CD14-positive monocyte (primary cell): ENCODE results near the gene SECTM1. TPM values are rescaled to one million over a fixed set of nuclear protein-coding genes. Genes with fewer than 3 reads are reported as not detected.

Source experiments
- DNase-seq, 3 donors: peaks; one replicate each; pipeline ENCODE4 v3.0.0-alpha.2; 2011 to 2022
- H2AFZ ChIP-seq: 2 replicates; pipeline ENCODE4 v1.6.0; 2012; ENCODE audit warnings: mild to moderate bottlenecking, low read depth, low read length, inconsistent platforms; ENCODE audit not compliant: insufficient read depth, poor library complexity, severe bottlenecking
- H3K27ac ChIP-seq, 2 donors: 1 replicate in 1 of 2; 2 replicates in 1 of 2; pipeline ENCODE4 v1.5.1; 2012 to 2013; ENCODE audit warnings: low read length in 2 of 2, control low read depth in 1 of 2, inconsistent platforms in 1 of 2, low read depth in 1 of 2, mild to moderate bottlenecking in 1 of 2
- H3K27me3 ChIP-seq, 2 donors: one replicate each; pipeline versions ENCODE4 v1.6.0 to v1.6.1; 2011 to 2013; ENCODE audit warnings: low read length in 2 of 2; ENCODE audit not compliant: control insufficient read depth in 2 of 2, insufficient read depth in 2 of 2
- H3K36me3 ChIP-seq, 2 donors: replicated peaks in 1 of 2; 1 replicate in 1 of 2; 2 replicates in 1 of 2; pipeline versions ENCODE4 v1.5.1 to v1.6.1; 2012 to 2013; ENCODE audit warnings: low read length in 2 of 2, control low read depth in 1 of 2, inconsistent platforms in 1 of 2, mild to moderate bottlenecking in 1 of 2; ENCODE audit not compliant: insufficient read depth in 2 of 2, control insufficient read depth in 1 of 2
- H3K4me1 ChIP-seq, 2 donors: 1 replicate in 1 of 2; 2 replicates in 1 of 2; pipeline versions ENCODE4 v1.5.1 to v1.6.1; 2012 to 2013; ENCODE audit warnings: low read length in 2 of 2, control low read depth in 1 of 2, inconsistent platforms in 1 of 2, mild to moderate bottlenecking in 1 of 2, moderate library complexity in 1 of 2; ENCODE audit not compliant: insufficient read depth in 2 of 2, control insufficient read depth in 1 of 2
- H3K4me2 ChIP-seq: replicated peaks from 2 replicates; pipeline ENCODE3; 2012; ENCODE audit warnings: low read length, moderate library complexity, mild to moderate bottlenecking; ENCODE audit not compliant: poor library complexity, severe bottlenecking; ENCODE audit errors: extremely low read depth
- H3K4me3 ChIP-seq, 3 experiments: fragments of 200-600 bp in 1 of 3; sonication (generic) in 1 of 3; replicated peaks in 1 of 3; 1 replicate in 2 of 3; 2 replicates in 1 of 3; pipeline ENCODE4 v1.5.1; 2011 to 2013; ENCODE audit warnings: low read length in 3 of 3, mild to moderate bottlenecking in 3 of 3, control low read depth in 2 of 3, low read depth in 2 of 3, inconsistent platforms in 1 of 3, moderate library complexity in 1 of 3
- H3K79me2 ChIP-seq: 2 replicates; pipeline ENCODE4 v1.6.0; 2012; ENCODE audit warnings: mild to moderate bottlenecking, control low read depth, inconsistent platforms, low read length, moderate library complexity; ENCODE audit not compliant: insufficient read depth
- H3K9ac ChIP-seq: 2 replicates; pipeline ENCODE4 v1.6.0; 2017; ENCODE audit warnings: low read length, mild to moderate bottlenecking; ENCODE audit not compliant: insufficient read depth, poor library complexity, severe bottlenecking
- H3K9me3 ChIP-seq, 2 donors: replicated peaks in 1 of 2; 1 replicate in 1 of 2; 2 replicates in 1 of 2; pipeline versions ENCODE4 v1.5.1 to v1.6.1; 2012 to 2013; ENCODE audit warnings: low read length in 2 of 2, control low read depth in 1 of 2; ENCODE audit not compliant: control insufficient read depth in 1 of 2, insufficient read depth in 1 of 2
- H4K20me1 ChIP-seq: 2 replicates; pipeline ENCODE4 v1.6.0; 2012; ENCODE audit warnings: mild to moderate bottlenecking, low read length, control low read depth, moderate library complexity; ENCODE audit not compliant: insufficient read depth
- H3K27ac Mint-ChIP-seq, 7 donors: one replicate each; pipeline ENCODE4 v1.8.0; 2020; ENCODE audit warnings: mild to moderate bottlenecking in 7 of 7, mixed read lengths in 7 of 7, moderate library complexity in 6 of 7, inconsistent platforms in 2 of 7
- H3K27me3 Mint-ChIP-seq, 3 donors: one replicate each; pipeline ENCODE4 v1.8.0; 2021 to 2022; ENCODE audit warnings: low read depth in 3 of 3, mild to moderate bottlenecking in 3 of 3, mixed read lengths in 3 of 3, moderate library complexity in 3 of 3, inconsistent platforms in 1 of 3
- H3K36me3 Mint-ChIP-seq, 2 donors: one replicate each; pipeline ENCODE4 v1.8.0; 2020; ENCODE audit warnings: mixed read lengths in 2 of 2, inconsistent platforms in 1 of 2, mild to moderate bottlenecking in 1 of 2
- H3K4me1 Mint-ChIP-seq: one replicate; pipeline ENCODE4 v1.8.0; 2020; ENCODE audit warnings: mild to moderate bottlenecking, mixed read lengths
- H3K4me3 Mint-ChIP-seq, 2 donors: one replicate each; pipeline ENCODE4 v1.8.0; 2020; ENCODE audit warnings: mild to moderate bottlenecking in 2 of 2, mixed read lengths in 2 of 2, moderate library complexity in 1 of 2
- H3K9me3 Mint-ChIP-seq, 7 donors: one replicate each; pipeline ENCODE4 v1.8.0; 2020 to 2022; ENCODE audit warnings: mixed read lengths in 7 of 7, mild to moderate bottlenecking in 6 of 7, moderate library complexity in 6 of 7, inconsistent platforms in 2 of 7
- CTCF ChIP-seq: fragments of 200-600 bp; IDR thresholded peaks from one replicate; pipeline ENCODE4 v1.8.0; 2022; ENCODE audit warnings: antibody characterized with exemption, mild to moderate bottlenecking
- WGBS: methylation state at CpG from one replicate; pipeline ENCODE4 v1.1.5; 2013; ENCODE audit warnings: missing lambda C conversion rate; ENCODE audit not compliant: insufficient coverage; 5-methylcytosine and 5-hydroxymethylcytosine counted together
- intact Hi-C, 2 donors: fragments of 100-400 bp; cut with micrococcal nuclease; formaldehyde crosslinking; loops; one replicate each; pipeline versions ENCODE4 v1.15.0 to v1.15.1; 2023
- polyA plus RNA-seq, 3 donors: library from polyadenylated mRNA; depleted of rRNA in 1 of 3; unstranded in 2 of 3; stranded (reverse) in 1 of 3; fragments of 300-500 nt in 2 of 3; fragments of >200 nt in 1 of 3; fragmentation: Illumina TruSeq in 2 of 3; gene quantifications; 1 replicate in 2 of 3; 2 replicates in 1 of 3; pipeline ENCODE4 v1.2.3, GENCODE V29; 2012 to 2021

SECTM1 gene
- polyA plus RNA-seq, 3 donors, result 136 to 209 (median 188) TPM

GRCh38 chr17:82313195-82314011, 20.2 kb downstream of the SECTM1 start:
- Histone ChIP-seq H3K27ac (no peak overlapping the region), H3K27me3 (peaks cover 0 to 20% of the 10 kb centered on the region in 2 donors), H4K20me1 (peaks cover 15% of the 10 kb centered on the region), H2AFZ (no peak overlapping the region), H3K9ac (no peak overlapping the region), H3K9me3 (no peaks in the 10 kb centered on the region), H3K36me3 (no peaks in the 10 kb centered on the region), H3K4me3 (no peak overlapping the region), H3K4me2 (no peak overlapping the region), H3K79me2 (no peaks in the 10 kb centered on the region), H3K4me1 (peaks cover 23 to 28% of the 10 kb centered on the region in 2 donors)
- WGBS, result 96% methylated on average over 16 of the region's 28 CpGs
- no peak overlapping the region for H3K4me3 Mint-ChIP-seq
- no peak overlapping the region for H3K27ac Mint-ChIP-seq
- H3K27me3 Mint-ChIP-seq, result peaks cover 25 to 37% (median 33%) of the 10 kb centered on the region in 3 donors
- no peak for TF ChIP-seq CTCF
- intact Hi-C loops, result no loop called here
- peaks cover 23% of the 10 kb centered on the region for H3K4me1 Mint-ChIP-seq
- H3K9me3 Mint-ChIP-seq, result peaks cover 0 to 5% (median 0%) of the 10 kb centered on the region in 7 donors
- DNase-seq, result no peak
- H3K36me3 Mint-ChIP-seq, result no peaks in the 10 kb centered on the region

- peaks cover 0 to 5% (median 2%) of the 10 kb centered on the region in 7 donors for H3K9me3 Mint-ChIP-seq
These were observed 21.6 kb downstream of the SECTM1 start for GRCh38 chr17:82311971-82312370.

More at GRCh38 chr17:82311971-82312370, 21.6 kb downstream of the SECTM1 start:
- no peak overlapping the region for H3K4me2 ChIP-seq
- H3K27me3 Mint-ChIP-seq, result peaks cover 28 to 39% (median 38%) of the 10 kb centered on the region in 3 donors
- no peaks in the 10 kb centered on the region for H3K9me3 ChIP-seq
- DNase-seq, result no peak
- H3K36me3 Mint-ChIP-seq, result no peaks in the 10 kb centered on the region
- no peak overlapping the region for H3K4me3 ChIP-seq
- 80% methylated on average over 2 of the region's 13 CpGs for WGBS
- peaks cover 23 to 28% of the 10 kb centered on the region in 2 donors for H3K4me1 ChIP-seq
- H3K79me2 ChIP-seq, result no peaks in the 10 kb centered on the region
- H3K27ac Mint-ChIP-seq, result no peak overlapping the region
- no peak overlapping the region for H2AFZ ChIP-seq
- H3K4me3 Mint-ChIP-seq, result no peak overlapping the region
- no peak overlapping the region for H3K9ac ChIP-seq
- no peak for TF ChIP-seq CTCF
- peaks cover 23% of the 10 kb centered on the region for H3K4me1 Mint-ChIP-seq
- H3K27ac ChIP-seq, result no peak overlapping the region
- H3K27me3 ChIP-seq, result peaks cover 0 to 18% of the 10 kb centered on the region in 2 donors
- H4K20me1 ChIP-seq, result peaks cover 9% of the 10 kb centered on the region
- intact Hi-C loops, result no loop called here
- no peaks in the 10 kb centered on the region for H3K36me3 ChIP-seq
